K562 (cell line): ENCODE results near the gene GTF2I. TPM values are rescaled to one million over a fixed set of nuclear protein-coding genes. Genes with fewer than 3 reads are reported as not detected.
A peak's percentile ranks its signal among the peaks of the same experiment; 100 is the strongest.

ENCODE experiments used
- ETS2 ChIP-seq: IDR thresholded peaks from 2 replicates; pipeline ENCODE4 v1.6.1; 2016; ENCODE audit warnings: borderline replicate concordance, missing genetic modification characterization, mild to moderate bottlenecking, moderate library complexity, missing compliant biosample characterization; ENCODE audit not compliant: poor library complexity, severe bottlenecking
- HNRNPLL ChIP-seq: fragments of 200-400 bp; formaldehyde crosslinking; IDR thresholded peaks from 2 replicates; pipeline ENCODE4 v1.6.1; 2017; ENCODE audit warnings: low read length, low read depth, mild to moderate bottlenecking; ENCODE audit not compliant: poor library complexity, severe bottlenecking
- NR1H2 ChIP-seq: sonication (generic); formaldehyde crosslinking; IDR thresholded peaks from 2 replicates; pipeline ENCODE4 v1.4.0; 2020; ENCODE audit warnings: mild to moderate bottlenecking, missing genetic modification reagents
- STAT5B ChIP-seq: fragments of 250-450 bp; sonication (Bioruptor Pico); IDR thresholded peaks from 2 replicates; pipeline ENCODE4 v1.8.0; 2021; ENCODE audit warnings: mild to moderate bottlenecking, inconsistent platforms
- ZNF354B ChIP-seq: fragments of 250-450 bp; sonication (Bioruptor Pico); IDR thresholded peaks from 2 replicates; pipeline ENCODE4 v1.4.0; 2020
- ZNF589 ChIP-seq: fragments of 200-800 bp; sonication (Bioruptor generic); IDR thresholded peaks from 2 replicates; pipeline ENCODE4 v1.6.1; 2016; ENCODE audit warnings: low read depth, missing genetic modification characterization, missing compliant biosample characterization
- ZNF79 ChIP-seq: fragments of 250-450 bp; sonication (Bioruptor Pico); IDR thresholded peaks from 2 replicates; pipeline ENCODE4 v1.4.0; 2020; ENCODE audit warnings: low read depth, mild to moderate bottlenecking, moderate library complexity
- polyA plus RNA-seq, 8 experiments: library from polyadenylated mRNA; depleted of rRNA in 4 of 8; stranded (reverse) in 5 of 8; unstranded in 3 of 8; fragments of >200 nt; fragmentation: Nextera tagmentation in 2 of 8; fragmentation: Illumina TruSeq in 1 of 8; extraction: Ambion mirVana in 2 of 8; extraction: Trizol in 1 of 8; gene quantifications; 2 replicates each; pipeline versions ENCODE4 v1.2.1 to v1.2.3, GENCODE V29; 2011 to 2014; ENCODE audit warnings: inconsistent platforms in 1 of 8, missing spikeins in 1 of 8
- total RNA-seq, 7 experiments: library from RNA; depleted of rRNA in 6 of 7; stranded (reverse); fragments of >200 nt in 6 of 7; fragmentation: Illumina TruSeq in 2 of 7; extraction: Trizol in 2 of 7; gene quantifications; 2 replicates each; pipeline versions ENCODE4 v1.2.1 to v1.2.3, GENCODE V29; 2011 to 2021; ENCODE audit warnings: low replicate concordance in 1 of 7
- TF ChIP-seq, protein P1 (sequence below), 2 experiments: fragments of 450-650 bp; formaldehyde crosslinking in 1 of 2; IDR thresholded peaks; 2 replicates each; pipeline versions ENCODE4 v1.4.0 to v1.6.1; 2014 to 2020; ENCODE audit warnings: mild to moderate bottlenecking in 2 of 2, borderline replicate concordance in 1 of 2, low read depth in 1 of 2
- TF ChIP-seq, protein P2 (sequence below): fragments of 200-800 bp; sonication (Bioruptor generic); IDR thresholded peaks from 2 replicates; pipeline ENCODE4 v1.6.1; 2017; ENCODE audit warnings: missing genetic modification characterization, missing compliant biosample characterization
- TF ChIP-seq, protein P3 (sequence below): fragments of 250-450 bp; sonication (Bioruptor Pico); IDR thresholded peaks from 2 replicates; pipeline ENCODE4 v1.4.0; 2020
- TF ChIP-seq, protein P4 (sequence below): fragments of 450-650 bp; IDR thresholded peaks from one replicate; pipeline ENCODE4 v1.6.1; 2018; ENCODE audit warnings: mild to moderate bottlenecking, moderate library complexity; ENCODE audit not compliant: partially characterized antibody

GTF2I gene
- total and polyA plus RNA-seq, 9 of the 15 experiments (the other 6 are each of a cell fraction or from before 2014, with no cell fraction given), result 8.4 to 161 (median 90.0) TPM

DNA sequence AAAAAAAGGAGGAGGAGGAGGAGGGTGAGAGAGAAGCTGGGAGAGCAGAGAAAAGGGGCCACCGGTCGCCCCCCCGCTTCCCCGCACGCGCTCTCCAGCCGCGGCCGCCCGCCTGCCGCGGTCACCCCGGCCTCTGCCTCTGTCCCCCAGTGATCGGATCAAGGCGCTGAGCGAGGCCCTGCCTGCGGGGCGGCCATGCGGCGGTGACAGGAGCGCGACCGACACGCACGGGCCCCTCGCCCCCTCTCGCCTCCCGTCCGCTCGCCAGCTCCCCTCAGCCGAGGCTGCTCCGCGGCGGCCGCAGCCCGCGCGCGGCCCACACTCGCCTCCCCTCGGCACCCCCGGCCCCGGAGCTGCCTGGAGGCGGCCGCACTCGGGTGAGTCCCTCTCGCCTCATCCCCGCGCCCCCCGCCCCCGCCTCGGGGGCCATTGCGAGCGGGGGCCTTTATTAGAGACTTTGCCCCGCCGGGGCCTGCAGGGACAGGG, at the start of gene GTF2I (continued):
- TF ChIP-seq ETS2 (tag) (no peak), ZNF589 (CRISPR knock-in tag) (peak; percentile 92), ZNF354B (no peak), NR1H2 (CRISPR knock-in tag) (0 out of 2 replicates have a peak, but pooled peaks have one; percentile 43), ZNF79 (CRISPR knock-in tag) (no peak), STAT5B (no peak), HNRNPLL (peak; percentile 22)
- TF ChIP-seq, protein P1, sequence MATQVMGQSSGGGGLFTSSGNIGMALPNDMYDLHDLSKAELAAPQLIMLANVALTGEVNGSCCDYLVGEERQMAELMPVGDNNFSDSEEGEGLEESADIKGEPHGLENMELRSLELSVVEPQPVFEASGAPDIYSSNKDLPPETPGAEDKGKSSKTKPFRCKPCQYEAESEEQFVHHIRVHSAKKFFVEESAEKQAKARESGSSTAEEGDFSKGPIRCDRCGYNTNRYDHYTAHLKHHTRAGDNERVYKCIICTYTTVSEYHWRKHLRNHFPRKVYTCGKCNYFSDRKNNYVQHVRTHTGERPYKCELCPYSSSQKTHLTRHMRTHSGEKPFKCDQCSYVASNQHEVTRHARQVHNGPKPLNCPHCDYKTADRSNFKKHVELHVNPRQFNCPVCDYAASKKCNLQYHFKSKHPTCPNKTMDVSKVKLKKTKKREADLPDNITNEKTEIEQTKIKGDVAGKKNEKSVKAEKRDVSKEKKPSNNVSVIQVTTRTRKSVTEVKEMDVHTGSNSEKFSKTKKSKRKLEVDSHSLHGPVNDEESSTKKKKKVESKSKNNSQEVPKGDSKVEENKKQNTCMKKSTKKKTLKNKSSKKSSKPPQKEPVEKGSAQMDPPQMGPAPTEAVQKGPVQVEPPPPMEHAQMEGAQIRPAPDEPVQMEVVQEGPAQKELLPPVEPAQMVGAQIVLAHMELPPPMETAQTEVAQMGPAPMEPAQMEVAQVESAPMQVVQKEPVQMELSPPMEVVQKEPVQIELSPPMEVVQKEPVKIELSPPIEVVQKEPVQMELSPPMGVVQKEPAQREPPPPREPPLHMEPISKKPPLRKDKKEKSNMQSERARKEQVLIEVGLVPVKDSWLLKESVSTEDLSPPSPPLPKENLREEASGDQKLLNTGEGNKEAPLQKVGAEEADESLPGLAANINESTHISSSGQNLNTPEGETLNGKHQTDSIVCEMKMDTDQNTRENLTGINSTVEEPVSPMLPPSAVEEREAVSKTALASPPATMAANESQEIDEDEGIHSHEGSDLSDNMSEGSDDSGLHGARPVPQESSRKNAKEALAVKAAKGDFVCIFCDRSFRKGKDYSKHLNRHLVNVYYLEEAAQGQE (IDR thresholded peaks at IDR 0.05; ENCODE audit: borderline replicate concordance), result no peak
- TF ChIP-seq, protein P1 (CRISPR knock-in tag; IDR thresholded peaks at IDR 0.05; ENCODE audit: low read depth), result 0 out of 2 replicates have a peak, but pooled peaks have one; percentile 34
- TF ChIP-seq, protein P2, sequence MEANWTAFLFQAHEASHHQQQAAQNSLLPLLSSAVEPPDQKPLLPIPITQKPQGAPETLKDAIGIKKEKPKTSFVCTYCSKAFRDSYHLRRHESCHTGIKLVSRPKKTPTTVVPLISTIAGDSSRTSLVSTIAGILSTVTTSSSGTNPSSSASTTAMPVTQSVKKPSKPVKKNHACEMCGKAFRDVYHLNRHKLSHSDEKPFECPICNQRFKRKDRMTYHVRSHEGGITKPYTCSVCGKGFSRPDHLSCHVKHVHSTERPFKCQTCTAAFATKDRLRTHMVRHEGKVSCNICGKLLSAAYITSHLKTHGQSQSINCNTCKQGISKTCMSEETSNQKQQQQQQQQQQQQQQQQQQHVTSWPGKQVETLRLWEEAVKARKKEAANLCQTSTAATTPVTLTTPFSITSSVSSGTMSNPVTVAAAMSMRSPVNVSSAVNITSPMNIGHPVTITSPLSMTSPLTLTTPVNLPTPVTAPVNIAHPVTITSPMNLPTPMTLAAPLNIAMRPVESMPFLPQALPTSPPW (CRISPR knock-in tag), result peak; percentile 86
- TF ChIP-seq, protein P3, sequence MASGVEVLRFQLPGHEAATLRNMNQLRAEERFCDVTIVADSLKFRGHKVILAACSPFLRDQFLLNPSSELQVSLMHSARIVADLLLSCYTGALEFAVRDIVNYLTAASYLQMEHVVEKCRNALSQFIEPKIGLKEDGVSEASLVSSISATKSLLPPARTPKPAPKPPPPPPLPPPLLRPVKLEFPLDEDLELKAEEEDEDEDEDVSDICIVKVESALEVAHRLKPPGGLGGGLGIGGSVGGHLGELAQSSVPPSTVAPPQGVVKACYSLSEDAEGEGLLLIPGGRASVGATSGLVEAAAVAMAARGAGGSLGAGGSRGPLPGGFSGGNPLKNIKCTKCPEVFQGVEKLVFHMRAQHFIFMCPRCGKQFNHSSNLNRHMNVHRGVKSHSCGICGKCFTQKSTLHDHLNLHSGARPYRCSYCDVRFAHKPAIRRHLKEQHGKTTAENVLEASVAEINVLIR (CRISPR knock-in tag), result no peak
- TF ChIP-seq, protein P4, sequence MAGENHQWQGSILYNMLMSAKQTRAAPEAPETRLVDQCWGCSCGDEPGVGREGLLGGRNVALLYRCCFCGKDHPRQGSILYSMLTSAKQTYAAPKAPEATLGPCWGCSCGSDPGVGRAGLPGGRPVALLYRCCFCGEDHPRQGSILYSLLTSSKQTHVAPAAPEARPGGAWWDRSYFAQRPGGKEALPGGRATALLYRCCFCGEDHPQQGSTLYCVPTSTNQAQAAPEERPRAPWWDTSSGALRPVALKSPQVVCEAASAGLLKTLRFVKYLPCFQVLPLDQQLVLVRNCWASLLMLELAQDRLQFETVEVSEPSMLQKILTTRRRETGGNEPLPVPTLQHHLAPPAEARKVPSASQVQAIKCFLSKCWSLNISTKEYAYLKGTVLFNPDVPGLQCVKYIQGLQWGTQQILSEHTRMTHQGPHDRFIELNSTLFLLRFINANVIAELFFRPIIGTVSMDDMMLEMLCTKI, result no peak
